GM23248 (cell line): ENCODE measurements around the gene PVALB.

Experiments used
- EZH2 ChIP-seq: fragments of 200-600 bp; sonication (generic); IDR thresholded peaks from 2 replicates; pipeline ENCODE4 v1.6.1; 2018; ENCODE audit warnings: antibody characterized with exemption, mild to moderate bottlenecking; ENCODE audit not compliant: insufficient read depth, poor library complexity, severe bottlenecking
- EZH2phosphoT487 ChIP-seq: fragments of 200-600 bp; sonication (generic); IDR thresholded peaks from 2 replicates; pipeline ENCODE4 v1.6.1; 2018; ENCODE audit warnings: antibody characterized with exemption, moderate library complexity, mild to moderate bottlenecking, low read depth; ENCODE audit not compliant: insufficient read depth

GRCh38 chr22:36769541-36770512 lies 47.0 kb downstream of the PVALB start:
- TF ChIP-seq EZH2 (no peak), EZH2phosphoT487 (no peak)
